Mucosa of stomach (tissue), 1 donor: Measurements from ENCODE around the gene SERGEF.
"Not testable (repeated sequence)": the region's sequence is repeated elsewhere in the genome, so short reads cannot be mapped to it uniquely, and the experiment has no call there.

Source experiments
- H3K27me3 ChIP-seq: one replicate; pipeline ENCODE4 v1.7.0; 2013; ENCODE audit warnings: mild to moderate bottlenecking, low read length; ENCODE audit not compliant: control insufficient read depth, insufficient read depth
- H3K36me3 ChIP-seq: one replicate; pipeline ENCODE4 v1.7.0; 2013; ENCODE audit warnings: low read length; ENCODE audit not compliant: control insufficient read depth, insufficient read depth
- H3K4me1 ChIP-seq: one replicate; pipeline ENCODE4 v1.7.0; 2013; ENCODE audit warnings: mild to moderate bottlenecking, low read length; ENCODE audit not compliant: control insufficient read depth, insufficient read depth
- H3K4me3 ChIP-seq: one replicate; pipeline ENCODE4 v1.7.0; 2013; ENCODE audit warnings: low read length
- H3K9ac ChIP-seq: one replicate; pipeline ENCODE4 v1.7.0; 2013; ENCODE audit warnings: mild to moderate bottlenecking, low read length, moderate library complexity
- H3K9me3 ChIP-seq: one replicate; pipeline ENCODE4 v1.7.0; 2013; ENCODE audit warnings: mild to moderate bottlenecking, low read length, moderate library complexity; ENCODE audit not compliant: control insufficient read depth
- donor health status: Pancreatic carcinoma.

The SERGEF gene

GRCh38 chr11:17917556-17917955 is 95.3 kb downstream of the SERGEF start:
- H3K9me3 ChIP-seq, result no peaks in the 10 kb centered on the region

GRCh38 chr11:17915500-17916143 is 97.2 kb downstream of the SERGEF start:
- H3K9me3 ChIP-seq, result no peaks in the 10 kb centered on the region
- no peaks in the 10 kb centered on the region for H3K36me3 ChIP-seq
- no peak overlapping the region for H3K9ac ChIP-seq
- no peak overlapping the region for H3K4me3 ChIP-seq
- H3K4me1 ChIP-seq, result no peaks in the 10 kb centered on the region
- no peaks in the 10 kb centered on the region for H3K27me3 ChIP-seq

More at GRCh38 chr11:17917556-17917955, 95.3 kb downstream of the SERGEF start:
- H3K9ac ChIP-seq, result no peak overlapping the region
- H3K27me3 ChIP-seq, result no peaks in the 10 kb centered on the region
- no peak overlapping the region for H3K4me3 ChIP-seq
- H3K36me3 ChIP-seq, result no peaks in the 10 kb centered on the region
- no peaks in the 10 kb centered on the region for H3K4me1 ChIP-seq

GRCh38 chr11:17914957-17915356 is 97.9 kb downstream of the SERGEF start:
- Histone ChIP-seq H3K4me1 (no peaks in the 10 kb centered on the region), H3K4me3 (no peak overlapping the region), H3K36me3 (no peaks in the 10 kb centered on the region), H3K27me3 (no peaks in the 10 kb centered on the region), H3K9me3 (no peaks in the 10 kb centered on the region), H3K9ac (no peak overlapping the region)

- Histone ChIP-seq H3K27me3 (no peaks in the 10 kb centered on the region), H3K9me3 (no peaks in the 10 kb centered on the region), H3K4me1 (no peaks in the 10 kb centered on the region), H3K4me3 (no peak overlapping the region), H3K9ac (no peak overlapping the region), H3K36me3 (no peaks in the 10 kb centered on the region)
Observed at GRCh38 chr11:17907046-17907445, 105.8 kb downstream of the SERGEF start.

GRCh38 chr11:17906436-17906835 is 106.4 kb downstream of the SERGEF start:
- H3K27me3 ChIP-seq, result no peaks in the 10 kb centered on the region
- no peaks in the 10 kb centered on the region for H3K4me1 ChIP-seq
- H3K4me3 ChIP-seq, result no peak overlapping the region
- no peaks in the 10 kb centered on the region for H3K36me3 ChIP-seq
- no peak overlapping the region for H3K9ac ChIP-seq
- H3K9me3 ChIP-seq, result no peaks in the 10 kb centered on the region

- no peaks in the 10 kb centered on the region for H3K4me1 ChIP-seq
- no peak overlapping the region for H3K9ac ChIP-seq
- H3K9me3 ChIP-seq, result no peaks in the 10 kb centered on the region
- H3K27me3 ChIP-seq, result no peaks in the 10 kb centered on the region
- H3K4me3 ChIP-seq, result no peak overlapping the region
- H3K36me3 ChIP-seq, result no peaks in the 10 kb centered on the region
Observed at GRCh38 chr11:17905477-17905876, 107.4 kb downstream of the SERGEF start.

GRCh38 chr11:17901481-17901880 is 111.4 kb downstream of the SERGEF start:
- no peaks in the 10 kb centered on the region for H3K27me3 ChIP-seq

GRCh38 chr11:17898782-17899181 is 114.1 kb downstream of the SERGEF start:
- Histone ChIP-seq H3K4me3 (no peak overlapping the region), H3K9me3 (no peaks in the 10 kb centered on the region), H3K27me3 (no peaks in the 10 kb centered on the region), H3K4me1 (no peaks in the 10 kb centered on the region), H3K9ac (no peak overlapping the region), H3K36me3 (no peaks in the 10 kb centered on the region)

More at GRCh38 chr11:17901481-17901880, 111.4 kb downstream of the SERGEF start:
- no peak overlapping the region for H3K4me3 ChIP-seq
- no peak overlapping the region for H3K9ac ChIP-seq
- no peaks in the 10 kb centered on the region for H3K36me3 ChIP-seq
- no peaks in the 10 kb centered on the region for H3K4me1 ChIP-seq
- H3K9me3 ChIP-seq, result no peaks in the 10 kb centered on the region

- H3K27me3 ChIP-seq, result no peaks in the 10 kb centered on the region
- no peaks in the 10 kb centered on the region for H3K4me1 ChIP-seq
- H3K36me3 ChIP-seq, result no peaks in the 10 kb centered on the region
- H3K9me3 ChIP-seq, result no peaks in the 10 kb centered on the region
- no peak overlapping the region for H3K9ac ChIP-seq
- no peak overlapping the region for H3K4me3 ChIP-seq
Observed at GRCh38 chr11:17898071-17898470, 114.8 kb downstream of the SERGEF start.

- H3K4me1 ChIP-seq, result no peaks in the 10 kb centered on the region
- H3K36me3 ChIP-seq, result no peaks in the 10 kb centered on the region
- H3K27me3 ChIP-seq, result no peaks in the 10 kb centered on the region
- no peak overlapping the region for H3K9ac ChIP-seq
- no peaks in the 10 kb centered on the region for H3K9me3 ChIP-seq
- no peak overlapping the region for H3K4me3 ChIP-seq
Observed at GRCh38 chr11:17897495-17897894, 115.4 kb downstream of the SERGEF start.

- H3K9me3 ChIP-seq, H3K9ac ChIP-seq, H3K4me1 ChIP-seq, H3K27me3 ChIP-seq, H3K4me3 ChIP-seq, H3K36me3 ChIP-seq: not testable (repeated sequence)
Observed at GRCh38 chr11:17896496-17897151, 116.2 kb downstream of the SERGEF start.

GRCh38 chr11:17894929-17895658 is 117.8 kb downstream of the SERGEF start:
- Histone ChIP-seq H3K27me3 (no peaks in the 10 kb centered on the region), H3K4me1 (no peaks in the 10 kb centered on the region), H3K9me3 (no peaks in the 10 kb centered on the region), H3K36me3 (no peaks in the 10 kb centered on the region), H3K9ac (no peak overlapping the region), H3K4me3 (no peak overlapping the region)
